HL-60 (cell line): ENCODE results near the gene ATP6V1E1.

Source experiments
- CTCF ChIP-seq: IDR thresholded peaks from one replicate; pipeline ENCODE4 v1.5.1; 2011; ENCODE audit warnings: low read length, control low read depth, inconsistent platforms; ENCODE audit not compliant: insufficient read depth
- POLR2AphosphoS5 ChIP-seq: IDR thresholded peaks from 2 replicates; pipeline ENCODE4 v1.6.1; 2012; ENCODE audit warnings: low read depth
- REST ChIP-seq: IDR thresholded peaks from 2 replicates; pipeline ENCODE4 v1.6.1; 2012; ENCODE audit warnings: low read depth; ENCODE audit not compliant: insufficient replicate concordance

GRCh38 chr22:17633217-17633997 lies 4.9 kb upstream of the ATP6V1E1 start:
- no peak for TF ChIP-seq CTCF
- no peak for TF ChIP-seq REST
- no peak for TF ChIP-seq POLR2AphosphoS5
